HL-60/S4 treated with phorbol 12-myristate 13-acetate at 8.2 ng/mL for 4 days and 3 days (cell line): ENCODE data around the gene ZNF407.
"Not testable (repeated sequence)": the region's sequence is repeated elsewhere in the genome, so short reads cannot be mapped to it uniquely, and the experiment has no call there.

Experiments used
- in situ Hi-C: fragments of 300-500 bp; cut with MboI; formaldehyde crosslinking; loops from 2 replicates; pipeline ENCODE4 v1.15.0; 2022; ENCODE audit warnings: low sequenced_read_pairs

Gene ZNF407, protein sequence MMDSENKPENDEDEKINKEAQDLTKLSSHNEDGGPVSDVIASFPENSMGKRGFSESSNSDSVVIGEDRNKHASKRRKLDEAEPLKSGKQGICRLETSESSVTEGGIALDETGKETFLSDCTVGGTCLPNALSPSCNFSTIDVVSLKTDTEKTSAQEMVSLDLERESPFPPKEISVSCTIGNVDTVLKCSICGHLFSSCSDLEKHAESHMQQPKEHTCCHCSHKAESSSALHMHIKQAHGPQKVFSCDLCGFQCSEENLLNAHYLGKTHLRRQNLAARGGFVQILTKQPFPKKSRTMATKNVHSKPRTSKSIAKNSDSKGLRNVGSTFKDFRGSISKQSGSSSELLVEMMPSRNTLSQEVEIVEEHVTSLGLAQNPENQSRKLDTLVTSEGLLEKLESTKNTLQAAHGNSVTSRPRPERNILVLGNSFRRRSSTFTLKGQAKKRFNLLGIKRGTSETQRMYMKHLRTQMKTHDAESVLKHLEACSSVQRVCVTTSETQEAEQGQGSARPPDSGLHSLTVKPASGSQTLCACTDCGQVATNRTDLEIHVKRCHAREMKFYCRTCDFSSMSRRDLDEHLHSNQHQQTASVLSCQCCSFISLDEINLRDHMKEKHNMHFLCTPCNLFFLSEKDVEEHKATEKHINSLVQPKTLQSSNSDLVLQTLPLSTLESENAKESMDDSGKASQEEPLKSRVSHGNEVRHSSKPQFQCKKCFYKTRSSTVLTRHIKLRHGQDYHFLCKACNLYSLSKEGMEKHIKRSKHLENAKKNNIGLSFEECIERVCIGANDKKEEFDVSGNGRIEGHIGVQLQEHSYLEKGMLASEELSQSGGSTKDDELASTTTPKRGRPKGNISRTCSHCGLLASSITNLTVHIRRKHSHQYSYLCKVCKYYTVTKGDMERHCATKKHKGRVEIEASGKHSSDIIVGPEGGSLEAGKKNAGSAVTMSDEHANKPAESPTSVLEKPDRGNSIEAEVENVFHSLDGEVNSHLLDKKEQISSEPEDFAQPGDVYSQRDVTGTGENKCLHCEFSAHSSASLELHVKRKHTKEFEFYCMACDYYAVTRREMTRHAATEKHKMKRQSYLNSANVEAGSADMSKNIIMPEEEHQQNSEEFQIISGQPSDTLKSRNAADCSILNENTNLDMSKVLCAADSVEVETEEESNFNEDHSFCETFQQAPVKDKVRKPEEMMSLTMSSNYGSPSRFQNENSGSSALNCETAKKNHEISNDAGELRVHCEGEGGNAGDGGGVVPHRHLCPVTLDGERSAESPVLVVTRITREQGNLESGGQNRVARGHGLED (N-terminal part only)

DNA sequence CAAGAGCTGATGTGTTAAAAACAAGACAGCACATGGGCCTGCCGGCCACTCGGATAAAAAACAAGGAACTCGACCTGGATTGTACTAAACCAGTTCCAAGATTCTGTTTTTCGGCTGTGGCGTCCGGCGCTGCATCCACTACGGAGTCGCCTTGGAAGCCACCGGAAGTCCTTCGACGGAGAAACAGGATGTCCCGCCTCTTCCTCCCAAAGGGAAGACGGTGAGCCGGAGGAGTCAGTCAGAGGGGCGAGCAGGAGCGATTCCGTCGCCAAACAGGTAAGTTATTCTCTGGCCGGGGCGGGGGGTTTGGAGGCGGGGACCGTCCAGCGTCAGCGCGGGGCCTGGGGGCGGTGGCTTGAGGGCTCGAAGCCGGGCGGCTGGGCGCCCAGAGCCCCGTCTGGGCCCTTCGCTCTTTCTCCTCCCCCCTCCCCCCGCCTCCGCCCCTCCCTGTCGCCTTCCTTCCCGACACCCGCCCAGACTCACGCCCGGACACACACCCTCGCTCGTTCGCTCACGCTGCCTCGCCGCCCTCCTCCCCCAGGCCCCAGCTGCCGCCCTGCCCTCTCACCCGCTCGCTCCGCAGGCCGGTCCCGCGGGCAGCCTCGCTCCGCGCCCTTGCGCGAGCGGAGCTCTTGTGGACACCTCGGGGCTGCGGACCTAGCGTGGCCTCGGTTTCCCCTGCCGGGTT lies at the start of gene ZNF407:
TSS of gene ZNF407 (plus strand) at position 209 of the 688 bp plus-strand sequence. CDS start 33,150 bp downstream, outside the sequence.
- in situ Hi-C loops: no loop called here

DNA sequence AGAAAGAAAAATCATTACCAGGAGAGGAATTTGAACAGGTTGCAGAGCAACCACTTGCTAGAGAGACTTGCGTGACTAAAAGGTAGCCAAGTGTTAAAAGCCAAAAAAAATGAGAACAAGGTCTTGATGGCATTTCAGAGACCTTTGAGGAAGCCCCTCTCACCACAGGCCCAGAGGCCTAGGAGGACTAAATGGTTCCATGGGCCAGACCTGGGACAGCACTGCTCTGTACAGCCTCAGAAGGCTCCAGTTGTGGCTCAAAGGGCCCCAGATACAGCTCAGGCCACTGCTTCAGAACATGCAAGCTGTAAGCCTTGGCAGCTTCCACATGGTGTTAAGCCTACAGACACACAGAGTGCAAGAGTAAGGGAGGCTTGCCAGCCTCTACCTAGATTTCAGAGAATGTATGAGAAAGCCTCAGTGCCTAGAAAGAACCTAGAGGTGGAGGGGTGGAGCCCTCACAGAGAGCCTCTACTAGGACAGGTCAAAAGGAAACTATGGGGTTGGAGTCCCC lies 48.0 kb upstream of the ZNF407 start:
- in situ Hi-C loops: loop anchor here (25.0 kb wide), 1 partner anchor 362 kb away; no protein-coding TSS in a partner anchor

DNA sequence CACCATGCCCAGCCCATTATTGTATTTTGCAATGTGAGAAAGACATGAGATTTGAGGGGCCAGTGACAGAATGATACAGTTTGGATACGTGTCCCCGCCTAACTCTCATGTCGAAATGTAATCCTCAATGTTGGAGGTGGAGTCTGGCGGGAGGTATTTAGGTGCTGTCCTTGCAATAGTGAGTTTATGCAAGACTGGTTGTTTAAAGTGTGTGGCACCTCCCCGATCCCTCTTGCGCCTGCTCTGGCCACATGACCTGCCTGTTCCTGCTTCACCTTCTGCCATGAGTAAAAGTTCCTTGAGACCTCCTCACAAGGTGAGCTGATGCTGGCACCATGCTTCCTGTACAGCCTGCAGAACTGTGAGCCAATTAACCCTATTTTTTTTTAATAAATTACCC lies 46.8 kb upstream of the ZNF407 start:
- in situ Hi-C loops: no loop called here

DNA sequence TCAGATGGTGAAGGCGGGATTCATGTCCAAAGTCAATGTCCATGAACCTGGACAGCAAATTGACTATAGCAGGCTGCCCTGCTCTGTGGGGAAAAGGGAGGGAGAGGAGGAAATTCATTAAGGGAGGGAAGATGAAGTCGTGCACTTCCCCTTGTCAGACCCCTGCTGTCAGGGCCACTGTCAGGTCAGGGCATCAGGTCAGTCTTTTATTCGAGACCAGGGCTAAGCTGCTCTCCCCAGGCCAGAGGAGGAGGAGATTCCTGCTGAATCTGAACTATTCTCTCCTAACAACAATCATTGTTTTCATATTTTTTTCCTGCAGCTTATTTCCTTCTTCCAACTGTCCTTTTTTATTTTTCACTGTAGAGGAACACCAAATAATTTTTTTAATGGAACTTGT lies 46.2 kb upstream of the ZNF407 start:
- in situ Hi-C loops: no loop called here

DNA sequence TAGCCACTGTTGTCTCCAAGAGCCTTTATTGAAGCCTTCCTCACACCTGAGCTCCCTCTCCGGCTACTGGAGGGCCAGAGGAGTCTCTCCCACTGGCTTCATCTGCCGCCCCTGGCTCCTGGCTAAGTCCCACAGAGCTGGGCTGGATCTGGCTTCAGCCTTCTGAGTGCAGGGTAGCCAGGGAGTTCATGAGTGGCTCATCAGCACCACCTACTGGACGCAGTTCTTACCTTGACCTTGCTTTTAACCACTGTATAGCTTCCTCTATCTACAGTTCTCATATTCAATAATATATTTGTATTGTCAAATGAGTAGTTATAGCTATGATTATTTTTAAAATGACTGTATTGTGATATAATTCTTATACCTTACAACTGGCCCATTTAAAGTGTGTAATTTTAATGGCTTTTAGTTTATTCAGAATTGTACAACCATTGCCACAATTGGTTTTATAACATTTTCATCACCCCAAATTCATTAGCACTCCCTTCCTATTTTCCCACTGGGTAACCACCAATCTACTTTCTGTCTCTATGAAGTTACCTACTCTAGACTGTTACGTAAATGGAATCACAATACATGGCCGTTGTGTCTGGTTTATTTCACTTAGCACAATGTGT lies 45.6 kb upstream of the ZNF407 start:
- in situ Hi-C loops: no loop called here

DNA sequence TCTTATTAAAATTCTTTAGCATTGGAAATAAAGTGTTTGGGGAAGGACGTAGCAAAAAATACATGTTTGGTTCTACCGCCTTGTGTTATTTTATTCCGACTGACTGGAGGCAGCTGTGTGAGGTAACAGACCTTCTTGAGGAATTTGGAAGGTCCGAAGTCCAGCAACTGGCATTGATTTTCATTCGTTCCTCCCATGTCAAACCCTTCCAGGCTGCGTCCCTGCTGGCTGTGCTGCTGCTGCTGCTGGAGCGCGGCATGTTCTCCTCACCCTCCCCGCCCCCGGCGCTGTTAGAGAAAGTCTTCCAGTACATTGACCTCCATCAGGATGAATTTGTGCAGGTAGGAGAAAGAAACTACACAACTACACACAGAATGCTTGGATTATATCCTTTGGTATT lies 41.5 kb upstream of the ZNF407 start:
- in situ Hi-C loops: no loop called here

DNA sequence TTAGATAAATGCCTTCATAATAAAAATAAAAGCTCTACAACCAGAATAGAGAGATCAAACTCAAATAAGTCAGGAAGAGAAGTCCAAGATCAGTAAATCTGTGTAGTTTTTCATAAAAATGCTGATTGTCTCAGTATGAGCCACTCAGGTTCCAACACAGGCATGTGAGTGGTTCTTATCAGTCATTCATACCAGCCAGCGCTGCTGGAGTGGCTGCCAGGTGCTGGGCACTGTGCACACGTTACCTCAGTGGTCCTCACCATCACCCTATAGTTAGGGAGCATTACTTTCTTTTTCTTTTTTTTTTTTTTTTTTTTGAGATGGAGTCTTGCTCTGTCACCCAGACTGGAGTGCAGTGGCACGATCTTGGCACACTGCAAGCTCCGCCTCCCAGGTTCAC lies 39.6 kb upstream of the ZNF407 start:
- in situ Hi-C loops: no loop called here

DNA sequence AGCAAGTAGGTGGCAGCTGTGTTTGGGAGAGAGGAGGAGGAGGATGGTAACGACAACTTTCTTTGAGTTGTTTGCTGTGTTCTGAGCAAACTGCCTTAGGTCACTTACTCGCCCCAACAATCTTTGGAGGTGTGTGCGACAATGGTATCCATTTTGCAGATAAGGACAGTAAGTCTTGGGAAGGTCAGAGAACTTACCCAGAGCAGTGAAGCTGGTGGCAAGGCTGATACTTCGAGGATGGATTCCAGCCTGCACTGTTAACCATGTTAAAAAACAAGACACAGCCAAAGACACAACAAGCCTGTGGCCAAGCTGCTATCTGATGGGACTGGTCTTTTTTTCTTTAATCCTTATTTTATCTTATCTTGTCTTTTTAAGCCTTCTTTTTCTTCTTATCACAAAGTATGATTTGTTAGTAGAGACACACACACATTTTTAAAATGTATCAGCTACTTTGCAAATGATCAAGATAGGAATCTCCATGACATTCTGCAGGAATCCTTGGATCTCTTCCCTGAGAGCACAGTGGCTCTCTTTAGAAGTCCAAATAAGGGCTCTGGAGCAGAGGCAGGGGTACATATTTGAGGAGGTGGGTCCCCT lies 35.4 kb upstream of the ZNF407 start:
- in situ Hi-C loops: no loop called here

DNA sequence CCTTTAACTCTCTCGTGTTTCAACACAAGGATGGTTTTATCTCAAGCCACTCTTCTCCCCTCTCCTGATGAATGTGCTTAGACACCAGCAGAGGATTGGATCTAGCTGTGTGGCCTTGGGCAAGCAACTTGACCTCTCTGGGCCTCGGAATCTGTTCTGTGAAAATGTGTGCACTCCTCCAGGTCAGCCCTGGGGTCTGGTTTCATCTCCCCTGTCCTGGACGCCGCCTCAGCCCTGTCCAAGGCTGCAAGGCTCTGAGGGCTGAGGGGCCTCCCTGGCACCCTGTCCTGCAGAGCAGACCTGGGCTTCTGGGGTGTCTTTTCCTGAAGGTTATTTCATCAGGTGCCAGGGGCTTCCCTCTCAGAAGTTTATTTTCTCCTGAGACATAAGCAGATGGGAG lies 34.9 kb upstream of the ZNF407 start:
- in situ Hi-C loops: no loop called here

DNA sequence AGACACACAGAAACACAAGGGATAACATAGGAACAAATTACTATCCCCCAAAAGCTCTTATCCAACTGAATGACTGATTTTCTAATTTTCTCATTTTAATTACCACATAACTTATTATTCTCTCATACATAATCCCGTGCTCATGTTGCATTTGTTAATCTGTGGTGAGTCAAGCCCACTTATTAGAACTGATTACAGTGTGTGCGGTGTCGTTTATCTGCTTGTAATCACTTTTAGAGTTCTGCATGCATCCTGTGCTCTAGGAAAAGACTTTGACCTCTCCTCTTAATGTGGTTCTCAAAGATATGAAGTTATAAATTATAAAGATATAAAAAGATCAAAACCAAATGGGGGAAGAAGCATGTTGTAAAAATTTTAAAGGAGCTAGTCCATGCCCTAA lies 33.7 kb upstream of the ZNF407 start:
- in situ Hi-C loops: no loop called here

DNA sequence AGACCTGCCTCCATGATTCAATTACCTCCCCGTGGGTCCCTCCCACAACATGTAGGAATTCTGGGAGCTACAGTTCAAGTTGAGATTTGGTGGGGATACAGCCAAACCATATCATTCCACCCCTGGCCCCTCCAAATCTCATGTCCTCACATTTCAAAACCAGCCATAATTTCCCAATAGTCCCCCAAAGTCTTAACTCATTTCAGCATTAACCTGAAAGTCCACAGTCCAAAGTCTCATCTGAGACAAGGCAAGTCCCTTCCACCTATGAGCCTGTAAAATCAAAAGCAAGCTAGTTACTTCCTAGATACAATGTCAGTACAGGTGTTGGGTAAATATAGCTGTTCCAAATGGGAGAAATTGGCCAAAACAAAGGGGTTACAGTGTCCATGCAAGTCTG lies 32.5 kb upstream of the ZNF407 start:
- in situ Hi-C loops: not testable (repeated sequence)

DNA sequence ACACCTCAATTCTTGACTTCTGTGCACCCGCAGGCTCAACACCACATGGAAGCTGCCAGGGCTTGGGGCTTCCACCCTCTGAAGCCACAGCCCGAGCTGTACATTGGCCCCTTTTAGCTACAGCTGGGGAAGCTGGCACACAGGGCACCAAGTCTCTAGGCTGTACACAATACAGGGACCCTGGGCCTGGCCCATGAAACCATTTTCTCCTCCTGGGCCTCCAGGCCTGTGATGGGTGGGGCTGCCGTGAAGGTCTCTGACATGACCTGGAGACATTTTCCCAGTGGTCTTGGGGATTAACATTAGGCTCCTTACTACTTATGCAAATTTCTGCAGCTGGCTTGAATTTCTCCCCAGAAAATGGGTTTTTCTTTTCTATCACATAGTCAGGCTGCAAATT lies 31.7 kb upstream of the ZNF407 start:
- in situ Hi-C loops: not testable (repeated sequence)

DNA sequence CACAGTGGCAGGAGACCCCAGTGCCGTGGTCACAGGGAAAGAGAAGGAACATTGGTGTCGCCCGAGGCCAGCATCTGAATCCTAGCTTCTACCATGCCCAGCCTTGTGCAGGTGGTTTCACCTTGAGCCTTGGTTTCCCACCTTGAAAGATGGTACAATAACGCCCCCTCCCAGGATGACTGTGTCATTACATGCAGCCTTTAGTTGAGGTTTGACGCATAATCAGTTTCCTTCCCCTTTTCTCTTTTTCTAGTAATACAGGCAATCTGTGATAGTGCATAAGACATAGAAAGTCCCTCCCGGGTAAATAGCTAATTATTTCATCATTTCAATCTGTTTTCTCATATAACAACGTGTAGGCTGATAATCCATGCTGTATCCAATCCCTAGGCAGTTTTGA lies 29.8 kb upstream of the ZNF407 start:
- in situ Hi-C loops: no loop called here

DNA sequence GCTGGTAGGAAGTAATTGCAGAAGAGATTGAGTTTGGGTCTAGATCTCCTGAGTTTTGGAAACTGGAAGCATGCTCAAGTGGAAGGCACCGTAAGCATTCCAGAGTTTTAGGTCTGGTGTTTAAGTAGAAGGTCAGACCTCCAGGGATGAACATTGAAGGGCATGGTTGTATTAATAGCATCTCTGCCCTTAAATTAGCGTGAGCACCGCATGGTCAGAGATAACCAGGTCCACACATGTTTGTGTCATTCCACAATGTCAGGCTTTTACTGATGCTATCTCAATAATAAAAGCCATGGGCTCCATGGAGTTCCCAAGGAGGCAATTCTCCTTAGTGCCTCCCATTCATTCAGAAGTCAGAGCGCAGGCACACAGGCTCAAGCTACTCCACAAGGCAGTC lies 28.3 kb upstream of the ZNF407 start:
- in situ Hi-C loops: no loop called here

DNA sequence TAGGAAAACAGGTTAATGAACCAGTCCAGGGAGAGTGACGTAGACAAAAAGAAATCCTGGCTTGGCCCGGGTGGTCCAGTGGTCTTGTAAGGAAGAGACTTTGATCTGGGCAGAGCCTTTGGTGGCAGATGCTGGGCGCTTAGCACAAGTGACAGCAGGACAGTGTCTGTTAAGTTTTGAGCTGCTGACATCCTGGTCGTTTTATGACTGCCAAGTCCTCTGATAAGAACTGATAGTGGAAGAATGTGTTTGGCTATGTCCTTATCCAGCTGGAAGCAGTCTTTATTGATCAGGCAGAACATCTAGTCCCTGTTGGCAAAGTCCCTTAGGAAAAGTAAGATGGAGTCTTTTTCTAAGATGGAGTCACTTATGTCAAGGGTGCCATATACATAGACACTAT lies 27.4 kb upstream of the ZNF407 start:
- in situ Hi-C loops: no loop called here

DNA sequence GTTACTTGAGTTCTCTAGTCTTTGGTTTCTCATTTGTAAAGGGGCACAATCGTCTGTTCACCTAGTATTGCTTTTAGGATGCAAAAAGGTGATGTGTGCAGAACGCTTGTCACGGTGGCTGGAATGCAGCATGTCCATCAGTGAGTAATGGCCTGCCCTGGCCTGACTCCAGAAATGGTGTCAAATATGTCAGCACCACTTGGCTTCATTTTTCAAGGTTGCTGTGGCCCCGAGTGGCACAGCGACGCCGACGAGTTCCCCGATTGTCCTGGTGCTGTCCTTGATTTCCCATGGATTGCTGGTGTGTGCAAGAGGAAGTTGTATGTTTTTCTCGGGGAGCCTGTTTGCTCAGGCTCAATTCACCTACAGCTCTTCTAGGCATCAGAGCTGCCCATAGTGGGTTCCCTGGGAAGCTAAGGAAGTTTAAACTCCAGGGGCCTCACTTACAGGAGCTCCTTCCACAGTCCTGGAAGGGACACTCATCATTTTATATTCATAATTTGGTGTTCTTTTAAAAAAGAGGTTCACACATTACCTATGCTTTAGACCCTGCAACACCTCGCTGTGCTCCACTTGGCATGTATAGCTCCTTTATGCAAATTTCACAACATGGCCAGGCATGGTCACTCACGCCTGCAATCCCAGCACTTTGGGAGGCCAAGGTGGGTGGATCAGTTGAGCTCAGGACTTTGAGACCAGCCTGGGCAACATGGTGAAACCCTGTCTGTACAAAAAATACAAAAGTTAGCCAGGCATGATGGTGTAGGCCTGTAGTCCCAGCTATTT lies 25.6 kb upstream of the ZNF407 start:
- in situ Hi-C loops: no loop called here

DNA sequence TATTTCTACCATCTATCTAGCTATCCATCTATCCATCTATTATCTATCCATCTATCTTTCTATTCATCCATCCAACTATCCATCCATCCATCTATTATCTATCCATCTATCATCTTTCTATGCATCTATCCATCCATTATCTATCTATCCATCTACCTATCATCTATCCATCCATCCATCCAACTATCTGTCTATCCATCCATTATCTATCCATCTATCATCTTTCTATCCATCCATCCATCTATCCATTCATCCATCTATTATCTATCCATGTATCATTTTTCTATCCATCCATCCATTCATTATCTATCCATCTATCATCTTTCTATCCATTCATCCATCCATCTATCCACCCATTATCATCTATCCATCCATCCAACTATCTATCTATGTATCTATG lies 24.6 kb upstream of the ZNF407 start:
- in situ Hi-C loops: no loop called here

DNA sequence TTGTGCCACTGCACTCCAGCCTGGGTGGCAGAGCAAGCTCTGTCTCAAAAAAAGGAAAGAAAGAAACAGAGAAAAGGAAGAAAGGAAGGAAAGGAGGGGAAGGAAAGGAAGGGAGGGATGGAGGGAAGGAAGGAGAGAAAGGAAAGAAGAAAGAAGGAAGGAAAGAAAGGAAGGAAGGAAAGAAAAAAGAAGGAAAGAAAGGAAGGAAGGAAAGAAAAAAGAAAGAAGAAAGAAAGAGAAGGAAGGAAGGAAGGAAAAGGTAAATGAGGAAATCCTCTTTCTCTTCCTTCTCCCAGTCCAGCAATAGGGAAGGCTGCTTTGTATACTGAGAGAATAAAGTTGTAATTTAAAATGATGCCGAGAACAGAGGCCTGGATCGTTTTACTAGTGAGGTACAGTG lies 22.8 kb upstream of the ZNF407 start:
- in situ Hi-C loops: no loop called here

DNA sequence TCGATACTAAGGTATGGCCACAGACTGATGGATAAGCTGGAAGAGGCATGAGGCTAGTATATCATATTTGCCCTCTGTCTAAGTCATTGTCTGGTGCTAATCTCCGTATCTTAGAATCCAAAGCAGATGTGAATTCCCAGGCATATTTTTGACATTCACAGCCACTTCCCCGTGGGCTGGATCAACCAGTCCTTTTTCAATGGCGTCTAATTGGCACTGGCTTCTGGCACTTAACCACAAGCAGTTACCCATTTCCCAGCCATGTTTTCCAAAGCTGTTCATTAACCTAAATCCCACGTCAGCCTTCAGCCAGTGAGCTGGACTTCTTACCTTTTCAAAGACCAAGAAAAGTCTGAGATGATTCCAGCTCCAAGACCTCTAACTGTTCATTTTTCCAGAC lies 20.7 kb upstream of the ZNF407 start:
- in situ Hi-C loops: no loop called here
